Measurements from ENCODE around the gene DYNLT2. TPM values are rescaled to one million over a fixed set of nuclear protein-coding genes. Genes with fewer than 3 reads are reported as not detected.

The DYNLT2 gene
- total RNA-seq, 2 donors from 2014 or later: 2.2 to 7.2 TPM

DNA sequence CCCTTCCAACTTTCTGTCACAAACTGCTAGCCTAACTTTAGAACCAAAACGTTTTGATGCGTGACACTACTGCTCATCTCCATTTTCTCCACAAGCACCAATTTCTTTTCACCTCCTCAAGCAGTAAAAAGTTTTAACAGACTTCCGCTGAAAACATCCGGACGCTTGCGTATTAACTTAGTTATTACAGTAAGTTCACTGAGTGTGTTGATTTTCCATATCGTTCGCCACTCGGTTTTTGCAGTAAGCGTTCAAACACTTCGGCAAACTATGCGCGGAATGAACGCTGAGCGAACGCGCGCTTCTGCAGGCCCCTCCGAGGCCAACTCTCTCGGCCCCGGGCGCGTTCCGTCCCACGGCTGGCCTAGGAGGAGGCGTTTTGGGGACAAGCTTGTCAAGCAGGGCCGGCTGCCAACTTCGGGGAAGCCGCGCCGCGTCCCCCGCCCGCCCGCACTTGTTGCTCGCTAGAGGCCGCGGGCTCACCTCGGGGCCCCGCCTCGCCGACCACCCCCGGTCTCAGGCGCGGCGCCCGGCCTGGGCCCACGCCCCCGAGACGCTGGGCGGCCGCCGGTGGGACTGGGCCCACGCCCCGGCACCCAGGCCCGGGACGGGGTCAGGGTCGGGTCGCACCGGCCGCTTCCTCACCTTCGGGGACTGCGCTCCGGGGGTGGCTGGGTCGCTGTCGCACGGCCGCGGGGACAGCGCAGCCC, 28.0 kb downstream of the DYNLT2 start:
- peak; percentile 29 for TF ChIP-seq POLR2A (IDR thresholded peaks at IDR 0.05)
- peak; percentile 24 for TF ChIP-seq POLR2AphosphoS5 (IDR thresholded peaks at IDR 0.05)
- TF ChIP-seq, protein P1, sequence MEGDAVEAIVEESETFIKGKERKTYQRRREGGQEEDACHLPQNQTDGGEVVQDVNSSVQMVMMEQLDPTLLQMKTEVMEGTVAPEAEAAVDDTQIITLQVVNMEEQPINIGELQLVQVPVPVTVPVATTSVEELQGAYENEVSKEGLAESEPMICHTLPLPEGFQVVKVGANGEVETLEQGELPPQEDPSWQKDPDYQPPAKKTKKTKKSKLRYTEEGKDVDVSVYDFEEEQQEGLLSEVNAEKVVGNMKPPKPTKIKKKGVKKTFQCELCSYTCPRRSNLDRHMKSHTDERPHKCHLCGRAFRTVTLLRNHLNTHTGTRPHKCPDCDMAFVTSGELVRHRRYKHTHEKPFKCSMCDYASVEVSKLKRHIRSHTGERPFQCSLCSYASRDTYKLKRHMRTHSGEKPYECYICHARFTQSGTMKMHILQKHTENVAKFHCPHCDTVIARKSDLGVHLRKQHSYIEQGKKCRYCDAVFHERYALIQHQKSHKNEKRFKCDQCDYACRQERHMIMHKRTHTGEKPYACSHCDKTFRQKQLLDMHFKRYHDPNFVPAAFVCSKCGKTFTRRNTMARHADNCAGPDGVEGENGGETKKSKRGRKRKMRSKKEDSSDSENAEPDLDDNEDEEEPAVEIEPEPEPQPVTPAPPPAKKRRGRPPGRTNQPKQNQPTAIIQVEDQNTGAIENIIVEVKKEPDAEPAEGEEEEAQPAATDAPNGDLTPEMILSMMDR (IDR thresholded peaks at IDR 0.05): no peak
- WGBS: under 1% methylated on average over 62 of the region's 70 CpGs
- peak; percentile 73 for DNase-seq (ENCODE audit: low spot score)
- H3K9me3 ChIP-seq: no peaks in the 10 kb centered on the region
- intact Hi-C loops (cut with DNase I): no loop called here
- no peaks in the 10 kb centered on the region for H3K27me3 ChIP-seq (replicated peaks; ENCODE audit: insufficient read depth)
- H3K27ac ChIP-seq: peak overlapping the region; percentile 89 to 94
- peak overlapping the region; percentile 57 to 82 for H3K4me3 ChIP-seq
- no peaks in the 10 kb centered on the region for H3K36me3 ChIP-seq
- H3K4me1 ChIP-seq (replicated peaks): peaks cover 16% of the 10 kb centered on the region

DNA sequence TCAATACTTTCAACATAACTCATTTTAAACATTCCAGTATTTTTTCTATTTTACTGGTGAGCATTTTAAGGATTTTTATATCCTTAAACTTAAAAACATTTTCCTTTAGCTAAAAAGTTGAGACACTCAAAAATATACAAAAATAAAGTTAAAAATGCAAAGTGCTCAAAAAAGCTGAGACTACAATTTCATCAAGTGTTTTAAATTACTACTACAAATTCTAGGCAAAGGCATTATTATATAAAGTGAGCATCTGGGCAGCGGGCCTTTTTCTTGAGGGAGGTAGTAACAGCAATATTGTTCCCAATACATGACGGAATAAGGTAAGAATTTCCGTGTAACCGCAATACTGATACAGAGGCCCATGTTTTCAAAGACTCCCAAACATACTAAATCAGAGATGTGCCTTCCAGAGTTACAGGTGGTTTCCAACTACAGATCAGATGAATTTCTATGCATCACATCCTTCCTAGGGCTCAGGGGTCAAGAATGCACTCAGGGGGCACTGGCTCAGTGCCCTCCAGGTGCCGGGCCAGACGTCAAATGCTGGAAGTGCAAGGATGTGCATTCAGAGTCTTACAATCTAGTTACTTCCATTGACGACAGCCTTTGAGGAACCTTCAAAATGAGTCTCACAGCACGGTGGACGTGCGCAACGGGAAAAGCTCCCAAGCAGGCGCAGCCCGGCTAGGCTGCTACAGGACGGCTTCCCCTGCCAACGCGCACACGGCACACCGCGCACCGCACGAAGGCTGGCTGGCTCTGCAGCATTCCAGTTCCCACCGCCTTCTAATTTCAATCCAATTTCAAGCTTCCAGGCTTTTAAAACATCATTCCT, 28.8 kb downstream of the DYNLT2 start:
- peak; percentile 43 for DNase-seq (ENCODE audit: low spot score)
- peak overlapping the region; percentile 89 to 94 for H3K27ac ChIP-seq
- no peaks in the 10 kb centered on the region for H3K27me3 ChIP-seq (replicated peaks; ENCODE audit: insufficient read depth)
- H3K36me3 ChIP-seq: no peaks in the 10 kb centered on the region
- intact Hi-C loops (cut with DNase I): no loop called here
- TF ChIP-seq POLR2A (IDR thresholded peaks at IDR 0.05) (peak; percentile 19), POLR2AphosphoS5 (IDR thresholded peaks at IDR 0.05) (no peak)
- TF ChIP-seq, protein P1 (IDR thresholded peaks at IDR 0.05): no peak
- H3K4me1 ChIP-seq (replicated peaks): peaks cover 16% of the 10 kb centered on the region
- H3K9me3 ChIP-seq: no peaks in the 10 kb centered on the region
- H3K4me3 ChIP-seq: peak overlapping the region; percentile 57 to 82
- 2% methylated on average over 22 of the region's 22 CpGs for WGBS

DNA sequence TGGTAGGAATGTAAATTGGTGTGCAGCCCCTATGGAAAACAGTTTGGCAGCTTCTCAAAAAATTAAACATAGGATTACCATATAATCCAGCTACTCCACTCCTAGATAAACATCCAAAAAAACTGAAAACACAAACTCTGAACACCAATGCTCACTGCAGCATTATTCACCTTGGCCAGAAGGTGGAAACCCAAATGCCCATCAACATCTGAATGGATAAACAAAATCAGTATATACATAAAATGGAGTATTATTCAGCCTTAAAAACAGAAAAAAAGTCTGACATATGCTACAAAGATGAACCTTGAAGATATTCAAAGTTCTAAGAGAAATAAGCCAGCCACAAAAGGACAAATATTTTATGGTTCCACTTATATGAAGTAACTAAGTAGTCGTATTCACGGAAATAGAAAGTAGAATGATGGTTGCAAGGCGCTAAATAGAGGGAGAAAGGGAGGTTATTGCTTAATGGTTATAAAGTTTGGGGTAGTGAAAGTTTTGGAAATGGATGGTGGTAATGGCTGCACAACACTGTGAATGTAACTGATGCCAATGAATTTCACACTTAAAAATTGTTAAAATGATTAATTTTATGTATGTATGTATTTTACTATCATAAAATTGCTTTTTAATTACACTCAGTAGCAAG, 31.0 kb downstream of the DYNLT2 start:
- Histone ChIP-seq H3K9me3 (no peaks in the 10 kb centered on the region), H3K36me3 (no peaks in the 10 kb centered on the region), H3K4me3 (no peak overlapping the region), H3K27ac (no peak overlapping the region), H3K27me3 (replicated peaks; ENCODE audit: insufficient read depth) (no peaks in the 10 kb centered on the region), H3K4me1 (replicated peaks) (peaks cover 16% of the 10 kb centered on the region)
- 88% methylated on average over 3 of the region's 3 CpGs for WGBS
- TF ChIP-seq POLR2AphosphoS5 (IDR thresholded peaks at IDR 0.05) (no peak), POLR2A (IDR thresholded peaks at IDR 0.05) (no peak)
- TF ChIP-seq, protein P1 (IDR thresholded peaks at IDR 0.05): no peak
- no peak for DNase-seq (ENCODE audit: low spot score)
- intact Hi-C loops (cut with DNase I): no loop called here

GRCh38 chr6:169719117-169719516, 32.3 kb downstream of the DYNLT2 start:
- TF ChIP-seq, protein P1 (IDR thresholded peaks at IDR 0.05): no peak
- TF ChIP-seq POLR2AphosphoS5 (IDR thresholded peaks at IDR 0.05): no peak
- no peak for TF ChIP-seq POLR2A (IDR thresholded peaks at IDR 0.05)

More at GRCh38 chr6:169719117-169719516, 32.3 kb downstream of the DYNLT2 start:
- Histone ChIP-seq H3K4me3 (no peak overlapping the region), H3K4me1 (replicated peaks) (peaks cover 16% of the 10 kb centered on the region), H3K27ac (no peak overlapping the region), H3K27me3 (replicated peaks; ENCODE audit: insufficient read depth) (no peaks in the 10 kb centered on the region), H3K9me3 (no peaks in the 10 kb centered on the region), H3K36me3 (peaks cover 0 to 7% of the 10 kb centered on the region in 2 donors)
- intact Hi-C loops (cut with DNase I): no loop called here
- 65% methylated on average over 4 of the region's 4 CpGs for WGBS
- DNase-seq (ENCODE audit: low spot score): no peak

Measured in prostate gland (tissue), 2 donors.